ENCODE data around the gene ZBTB3.
A peak's percentile ranks its signal among the peaks of the same experiment; 100 is the strongest.
"Not testable (repeated sequence)": the region's sequence is repeated elsewhere in the genome, so short reads cannot be mapped to it uniquely, and the experiment has no call there.

The ZBTB3 gene
- total RNA-seq: 5.3 to 12.5 (median 7.2) reads per million in 4 donors

DNA sequence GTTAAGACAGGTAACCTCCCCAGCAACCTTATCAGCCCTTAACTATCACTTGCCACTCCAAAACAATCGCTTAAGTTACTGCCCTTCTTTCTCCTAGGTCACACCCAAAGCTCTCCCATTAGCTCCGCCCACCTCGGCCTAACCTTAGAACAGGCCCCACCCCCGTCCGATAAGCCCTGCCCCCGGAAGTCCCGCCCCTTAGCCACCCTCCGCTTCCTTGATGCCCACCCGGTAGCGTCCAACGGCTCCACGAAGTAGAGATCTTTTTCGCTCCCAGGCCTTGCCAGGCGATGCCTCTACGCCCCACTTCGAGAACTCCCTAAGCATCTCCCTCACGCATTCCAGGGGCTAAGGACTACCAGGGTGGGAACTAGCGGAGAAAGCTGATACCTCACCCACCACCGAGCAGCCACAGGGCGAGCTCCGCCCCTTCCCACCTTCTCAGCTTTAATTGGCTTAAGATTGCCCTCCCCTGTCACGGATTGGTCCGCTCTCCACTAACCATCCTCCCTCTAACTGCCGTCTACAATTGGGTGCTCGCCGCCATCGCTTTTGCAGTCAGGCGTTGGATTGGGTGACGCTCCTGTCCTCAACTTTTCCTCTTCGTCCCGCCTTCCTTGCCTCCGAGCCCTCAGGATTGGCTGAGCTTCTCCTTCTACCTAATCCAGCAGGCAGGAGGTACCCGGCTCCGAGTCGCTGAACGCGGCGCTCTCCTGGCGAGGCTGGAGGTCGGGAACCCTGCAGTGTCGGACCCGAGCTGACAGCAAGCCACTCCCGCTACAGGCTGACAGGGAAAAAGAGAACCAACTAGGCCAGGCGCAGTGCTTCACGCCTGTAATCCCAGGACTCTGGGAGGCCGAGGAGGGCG, at the start of gene ZBTB3:
TSS of gene ZBTB3 (minus strand) at position 425 of the 868 bp plus-strand sequence. CDS start 496 bp downstream, outside the sequence.
- peak; percentile 92 to 100 (median 95) for DNase-seq

DNA sequence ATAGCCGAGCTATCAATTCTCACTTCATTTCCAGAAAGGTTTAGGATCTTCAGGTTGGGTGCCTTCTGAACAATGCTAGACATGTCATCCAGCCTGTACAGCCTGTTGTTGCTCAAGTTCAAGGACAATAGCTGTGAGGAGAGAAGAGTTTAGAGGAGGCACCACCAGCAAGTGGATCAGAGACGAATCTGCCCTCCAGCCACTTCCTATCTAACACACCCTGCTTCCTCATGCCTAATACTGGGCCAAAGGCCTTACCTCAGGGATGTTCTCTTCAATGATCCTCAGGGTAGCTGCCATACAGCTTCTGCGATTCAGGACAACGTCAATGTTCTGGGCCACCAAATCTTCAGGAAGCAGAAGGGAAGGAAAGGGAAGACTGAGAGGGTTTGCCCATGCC, 47.1 kb upstream of the ZBTB3 start:
- no peak for DNase-seq

DNA sequence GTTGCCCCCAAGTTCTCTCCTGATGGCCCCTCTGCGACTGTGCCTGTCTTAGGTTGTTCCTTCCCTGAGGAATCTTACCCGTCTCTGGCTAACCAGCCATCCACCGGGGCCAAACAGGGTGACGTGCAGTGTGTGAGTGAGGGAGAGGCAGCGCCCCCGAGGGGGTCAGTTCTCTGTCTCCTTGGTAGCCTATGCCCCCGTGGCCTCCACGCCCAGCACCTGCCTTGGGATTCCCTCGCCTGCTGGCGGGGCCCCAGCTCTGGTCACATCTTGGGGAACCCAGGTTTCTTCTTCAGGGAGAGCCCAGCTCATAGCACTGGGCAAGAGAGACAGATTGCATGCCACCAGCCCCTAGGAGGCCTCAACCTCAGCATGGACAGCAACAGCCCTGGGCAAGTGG, 45.5 kb upstream of the ZBTB3 start:
- no peak for DNase-seq

DNA sequence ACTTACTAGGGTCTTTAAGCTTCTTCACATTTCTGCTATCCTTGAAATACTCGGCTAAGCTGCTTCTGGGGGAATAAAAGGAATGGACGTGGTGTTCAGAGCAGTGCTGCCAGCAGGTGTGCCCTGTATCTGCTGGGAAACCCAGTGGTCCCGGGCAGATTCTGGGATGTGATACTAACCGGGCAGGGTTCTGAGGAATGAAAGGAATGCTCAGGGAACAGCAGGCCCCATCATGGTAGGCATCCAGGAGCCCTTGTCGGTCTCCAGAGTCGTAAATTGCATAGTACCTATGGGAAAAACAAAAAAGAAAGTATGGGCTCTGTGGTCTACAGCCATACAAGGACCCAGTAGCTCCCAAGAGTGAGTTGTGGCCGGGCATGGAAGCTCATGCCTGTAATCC, 42.3 kb upstream of the ZBTB3 start:
- DNase-seq: no peak

DNA sequence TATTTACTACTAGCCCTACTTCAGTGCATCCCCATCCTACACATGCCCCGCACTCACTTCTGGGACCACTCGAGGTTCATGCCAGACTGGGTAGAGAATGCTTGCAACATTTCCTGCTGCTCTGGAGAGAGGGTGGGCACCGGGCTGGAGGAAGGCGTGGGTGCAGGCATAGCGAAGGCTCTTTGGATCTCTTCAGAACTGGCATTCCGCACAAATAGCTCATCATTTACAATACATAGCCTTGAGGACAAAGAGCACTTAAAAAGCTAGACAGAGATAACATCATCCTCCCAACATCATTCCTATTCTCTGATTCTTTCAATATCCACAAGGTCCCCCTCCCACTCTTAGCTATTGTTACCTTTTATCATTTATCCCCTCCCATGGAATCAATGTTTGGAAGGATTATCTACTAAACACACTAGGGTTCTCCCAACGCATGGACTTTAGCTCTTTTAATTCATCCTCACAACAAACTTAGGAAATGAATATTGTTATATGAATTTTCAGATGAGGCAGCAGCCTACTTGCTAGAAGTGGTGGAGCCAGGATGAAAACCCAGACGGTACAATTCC, 40.3 kb upstream of the ZBTB3 start:
- DNase-seq: no peak

DNA sequence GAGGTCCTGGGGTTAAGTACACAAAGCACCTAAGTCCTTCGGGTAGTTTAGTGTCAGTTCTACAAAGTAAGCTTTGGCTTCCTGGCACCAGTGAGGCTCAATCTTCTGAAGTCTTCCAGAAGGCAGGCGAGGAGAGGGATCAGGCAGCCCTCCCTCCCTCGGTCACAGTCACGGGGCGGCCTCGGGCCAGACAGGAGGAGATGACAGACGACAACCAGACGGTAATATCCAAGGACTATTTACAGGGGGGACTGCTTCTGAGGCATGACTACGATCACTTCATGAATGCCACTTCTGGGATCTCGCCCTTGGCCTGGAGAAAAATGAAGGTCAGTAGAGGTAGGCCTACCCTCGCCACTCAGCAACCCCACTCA, 38.2 kb upstream of the ZBTB3 start:
- no peak for DNase-seq

DNA sequence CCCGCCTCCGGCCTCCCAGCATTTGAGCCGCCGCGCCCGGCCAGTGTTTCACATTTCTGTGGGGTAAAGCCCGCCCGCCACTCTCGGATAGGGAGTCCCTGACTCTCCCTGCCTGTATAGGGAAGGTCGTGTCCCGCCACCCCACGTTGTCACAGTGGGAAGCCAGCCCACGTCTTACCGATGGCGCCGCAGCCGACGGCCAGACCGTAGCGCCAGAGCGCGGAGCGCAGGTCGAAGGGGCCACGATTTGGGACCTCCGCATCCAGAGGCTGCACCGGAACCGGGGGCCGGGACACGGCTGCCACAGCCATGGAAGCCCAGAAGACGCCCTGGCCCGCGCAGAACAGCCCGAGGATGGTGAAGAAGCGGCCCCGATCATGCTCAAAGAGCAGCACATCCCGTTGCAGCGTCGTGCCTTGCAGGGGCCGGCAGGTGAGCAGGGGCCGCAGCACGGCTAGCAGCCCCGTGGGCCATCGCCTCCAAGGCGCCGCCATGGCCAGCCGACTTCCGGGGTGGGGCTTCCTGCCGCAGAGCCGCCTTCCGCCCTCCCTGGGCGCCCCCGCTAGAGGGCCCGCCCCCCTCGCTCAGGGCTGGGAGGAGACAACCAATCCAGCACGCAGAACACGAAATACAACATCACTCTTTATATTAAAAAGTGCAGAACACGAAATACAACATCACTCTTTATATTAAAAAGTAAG, 37.7 kb upstream of the ZBTB3 start, which contains the start of gene TMEM223:
TSS of gene TMEM223 (minus strand) at position 506 of the 701 bp plus-strand sequence. CDS start at position 494, 12 bp downstream.
- peak; percentile 80 to 90 (median 87) for DNase-seq

DNA sequence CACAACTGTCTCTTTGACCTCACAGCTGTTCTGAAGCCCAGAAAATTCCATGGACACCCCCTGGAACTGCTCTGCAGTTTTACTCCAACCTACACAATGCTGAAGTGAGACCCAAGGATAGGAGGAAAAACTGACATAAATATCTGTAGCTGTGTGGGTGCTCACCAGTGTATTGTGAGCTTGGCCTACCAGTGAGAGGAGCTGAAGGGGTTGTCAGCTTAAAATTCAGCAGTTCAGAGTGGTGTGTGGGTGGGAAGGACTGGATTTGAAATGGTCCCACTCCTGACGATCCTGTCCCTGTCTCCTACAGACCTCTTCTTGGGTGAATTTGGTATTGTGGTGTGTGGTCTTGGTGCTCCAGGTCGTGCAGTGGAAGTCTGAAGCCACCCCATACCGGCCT, 35.6 kb upstream of the ZBTB3 start:
- no peak for DNase-seq

DNA sequence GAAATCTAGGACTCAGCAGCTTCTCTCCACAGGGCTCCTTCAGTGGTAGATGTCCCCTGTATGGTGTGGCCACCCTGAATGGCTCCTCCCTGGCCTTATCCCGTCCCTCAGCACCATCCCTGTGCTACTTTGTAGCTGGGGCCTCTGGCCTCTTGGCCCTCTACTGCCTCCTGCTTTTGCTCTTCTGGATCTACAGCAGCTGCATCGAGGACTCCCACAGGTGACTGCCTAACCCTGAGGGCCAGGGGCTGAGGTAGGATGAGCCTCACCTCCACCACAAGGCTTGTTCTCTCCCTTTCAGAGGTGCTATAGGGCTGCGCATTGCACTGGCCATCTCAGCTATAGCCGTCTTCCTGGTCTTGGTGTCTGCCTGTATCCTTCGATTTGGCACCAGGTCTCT, 35.0 kb upstream of the ZBTB3 start:
- DNase-seq: no peak

DNA sequence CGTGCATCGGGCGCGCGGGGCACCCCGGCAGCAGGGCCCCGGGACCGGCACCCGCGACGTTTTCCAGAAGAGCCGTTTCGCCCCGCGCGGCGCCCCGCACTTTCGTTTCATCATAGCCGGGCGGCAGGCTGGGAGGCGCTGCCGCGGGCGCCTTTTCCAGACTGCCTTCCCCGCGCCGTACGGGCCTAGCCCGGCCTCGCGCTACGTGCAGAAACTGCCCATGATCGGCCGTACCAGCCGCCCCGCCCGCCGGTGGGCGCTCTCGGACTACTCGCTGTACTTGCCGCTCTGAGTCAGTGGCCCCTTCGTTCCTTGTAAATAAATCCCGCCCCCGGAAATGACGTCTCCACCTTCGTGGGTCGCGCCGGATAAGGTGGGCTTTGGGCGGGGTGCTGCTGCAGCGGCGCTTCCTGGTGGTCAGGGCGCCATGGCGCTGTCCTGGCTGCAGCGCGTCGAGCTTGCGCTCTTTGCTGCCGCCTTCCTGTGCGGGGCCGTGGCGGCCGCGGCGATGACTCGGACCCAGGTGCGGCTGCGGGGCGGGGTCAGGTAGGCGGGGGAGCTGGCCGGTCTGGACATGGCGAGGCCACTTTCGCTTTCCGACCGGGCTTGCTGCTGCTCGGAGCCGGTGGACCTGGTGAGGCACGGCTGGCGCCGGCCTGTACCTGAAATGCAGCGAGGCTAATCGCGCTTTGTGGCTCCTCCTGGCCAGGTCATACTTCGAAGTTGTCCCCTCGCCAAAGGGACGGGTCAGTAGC, 33.2 kb upstream of the ZBTB3 start, which contains the start of gene TMEM179B:
TSS of gene TMEM179B (plus strand) at position 398 of the 755 bp plus-strand sequence. CDS start at position 428, 30 bp downstream.
- DNase-seq: peak; percentile 91 to 99 (median 96)

DNA sequence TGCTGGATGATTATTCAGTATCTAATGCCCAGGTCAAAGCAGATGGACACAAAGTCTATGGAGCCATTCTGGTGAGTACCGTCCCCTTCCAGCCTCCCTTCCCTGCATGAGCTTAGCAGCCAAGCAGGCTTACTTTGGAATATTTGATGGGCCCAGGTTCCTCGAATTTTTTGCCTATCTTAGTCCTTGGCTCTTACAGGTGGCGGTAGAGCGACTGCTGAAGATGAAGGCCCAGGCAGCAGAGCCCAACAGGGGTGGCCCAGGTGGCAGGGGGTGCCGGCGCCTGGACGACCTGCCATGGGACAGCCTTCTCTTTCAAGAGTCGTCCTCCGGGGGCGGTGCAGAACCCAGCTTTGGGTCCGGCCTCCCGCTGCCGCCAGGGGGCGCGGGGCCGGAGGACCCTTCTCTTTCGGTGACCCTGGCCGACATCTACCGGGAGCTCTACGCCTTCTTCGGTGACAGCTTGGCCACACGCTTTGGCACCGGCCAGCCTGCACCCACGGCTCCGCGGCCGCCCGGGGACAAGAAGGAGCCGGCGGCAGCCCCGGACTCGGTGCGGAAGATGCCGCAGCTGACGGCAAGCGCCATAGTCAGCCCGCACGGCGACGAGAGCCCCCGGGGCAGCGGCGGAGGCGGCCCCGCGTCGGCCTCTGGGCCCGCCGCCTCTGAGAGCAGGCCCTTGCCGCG, 32.5 kb upstream of the ZBTB3 start:
- DNase-seq: peak; percentile 66 to 88 (median 79)

DNA sequence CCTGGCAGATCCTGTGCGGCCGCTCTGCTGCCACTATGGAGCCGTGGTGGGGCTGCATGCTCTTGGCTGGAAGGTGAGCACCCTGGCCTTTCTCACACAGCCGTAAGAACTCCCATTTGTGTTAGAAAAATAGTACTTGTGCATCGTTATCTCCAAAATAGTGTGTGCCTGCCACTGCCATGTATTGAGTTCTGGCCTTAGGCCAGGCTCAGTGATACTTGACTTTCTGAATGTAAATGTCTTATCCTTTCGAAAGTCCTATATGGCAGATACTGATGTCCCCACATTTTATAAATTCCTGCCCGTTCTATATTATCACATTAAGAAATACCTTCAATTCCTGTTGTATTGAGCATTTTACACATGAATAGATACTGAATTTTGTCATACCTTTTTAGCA, 28.8 kb upstream of the ZBTB3 start:
- no peak for DNase-seq

DNA sequence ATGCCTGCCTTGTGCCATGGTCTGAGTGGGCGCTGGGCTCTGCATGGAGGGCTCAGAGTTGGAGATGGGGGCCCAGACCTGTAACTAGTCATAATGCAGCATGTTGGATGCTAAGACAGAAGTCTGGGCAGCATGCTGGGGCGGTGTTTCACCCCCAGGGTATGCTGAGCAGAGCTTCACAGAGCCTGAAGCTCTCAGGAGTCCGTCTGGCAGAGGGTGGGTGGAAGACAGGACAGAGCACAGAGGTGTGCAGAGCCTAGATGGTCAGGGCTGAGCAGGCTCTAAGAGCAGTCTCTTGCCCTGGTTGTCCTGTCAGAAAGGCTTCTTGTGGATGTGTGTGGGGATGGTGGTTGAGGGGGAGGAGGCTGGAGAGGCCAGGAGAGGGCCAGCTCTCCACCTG, 24.5 kb upstream of the ZBTB3 start:
- no peak for DNase-seq

DNA sequence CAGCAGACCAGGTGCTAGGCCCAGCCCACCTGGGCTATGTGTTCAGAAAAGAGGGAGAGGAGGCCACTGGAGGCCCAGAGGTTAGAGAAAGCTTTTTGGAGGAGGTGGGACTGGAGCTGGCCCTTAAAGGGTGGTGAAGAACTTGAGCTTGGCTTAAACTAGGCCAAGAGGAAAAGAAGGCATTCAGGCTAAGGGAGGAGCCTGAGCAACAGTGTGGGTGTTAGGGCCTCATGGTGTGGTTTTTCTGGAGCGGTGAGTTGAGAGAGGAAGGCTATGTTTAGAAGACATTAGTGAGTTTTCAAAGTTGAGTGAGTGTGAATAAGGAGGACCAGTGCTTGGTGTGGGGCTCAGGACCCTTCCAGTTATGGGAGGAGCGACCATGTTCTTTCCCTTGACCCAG, 23.4 kb upstream of the ZBTB3 start:
- no peak for DNase-seq

DNA sequence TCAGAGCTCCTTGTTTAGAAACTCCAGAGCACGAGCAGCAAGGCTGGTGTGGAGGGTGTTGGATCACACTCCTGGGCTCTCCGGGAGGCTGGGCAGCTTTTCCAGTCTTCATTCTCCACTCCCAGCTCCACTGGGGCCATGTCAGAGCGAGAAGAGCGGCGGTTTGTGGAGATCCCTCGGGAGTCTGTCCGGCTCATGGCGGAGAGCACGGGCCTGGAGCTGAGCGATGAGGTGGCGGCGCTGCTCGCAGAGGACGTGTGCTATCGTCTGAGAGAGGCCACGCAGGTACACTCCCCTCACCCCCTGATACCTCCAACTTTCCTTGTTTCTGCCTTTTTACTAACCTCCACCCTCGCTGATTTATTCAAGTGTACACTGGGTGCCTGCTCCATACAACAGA, 21.7 kb upstream of the ZBTB3 start:
- no peak for DNase-seq

DNA sequence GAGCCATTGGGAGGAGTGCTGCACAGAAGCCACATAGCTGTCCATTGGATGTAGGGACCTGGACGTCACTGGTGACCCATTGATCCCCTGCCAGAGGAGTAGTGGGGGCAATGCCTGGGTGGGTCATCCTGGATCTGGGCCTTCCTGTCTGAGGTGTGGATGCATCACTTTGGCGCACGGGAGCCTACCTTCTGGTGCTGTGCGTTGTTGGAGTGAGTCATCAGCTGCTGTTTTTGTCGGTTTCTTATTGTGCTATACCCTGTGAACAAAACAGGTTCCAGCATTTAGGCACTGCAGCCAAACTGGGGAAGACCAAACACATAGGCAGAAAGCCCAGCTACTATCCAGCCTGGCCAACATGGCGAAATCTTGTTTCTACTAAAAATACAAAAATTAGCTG, 20.4 kb upstream of the ZBTB3 start:
- DNase-seq: no peak

DNA sequence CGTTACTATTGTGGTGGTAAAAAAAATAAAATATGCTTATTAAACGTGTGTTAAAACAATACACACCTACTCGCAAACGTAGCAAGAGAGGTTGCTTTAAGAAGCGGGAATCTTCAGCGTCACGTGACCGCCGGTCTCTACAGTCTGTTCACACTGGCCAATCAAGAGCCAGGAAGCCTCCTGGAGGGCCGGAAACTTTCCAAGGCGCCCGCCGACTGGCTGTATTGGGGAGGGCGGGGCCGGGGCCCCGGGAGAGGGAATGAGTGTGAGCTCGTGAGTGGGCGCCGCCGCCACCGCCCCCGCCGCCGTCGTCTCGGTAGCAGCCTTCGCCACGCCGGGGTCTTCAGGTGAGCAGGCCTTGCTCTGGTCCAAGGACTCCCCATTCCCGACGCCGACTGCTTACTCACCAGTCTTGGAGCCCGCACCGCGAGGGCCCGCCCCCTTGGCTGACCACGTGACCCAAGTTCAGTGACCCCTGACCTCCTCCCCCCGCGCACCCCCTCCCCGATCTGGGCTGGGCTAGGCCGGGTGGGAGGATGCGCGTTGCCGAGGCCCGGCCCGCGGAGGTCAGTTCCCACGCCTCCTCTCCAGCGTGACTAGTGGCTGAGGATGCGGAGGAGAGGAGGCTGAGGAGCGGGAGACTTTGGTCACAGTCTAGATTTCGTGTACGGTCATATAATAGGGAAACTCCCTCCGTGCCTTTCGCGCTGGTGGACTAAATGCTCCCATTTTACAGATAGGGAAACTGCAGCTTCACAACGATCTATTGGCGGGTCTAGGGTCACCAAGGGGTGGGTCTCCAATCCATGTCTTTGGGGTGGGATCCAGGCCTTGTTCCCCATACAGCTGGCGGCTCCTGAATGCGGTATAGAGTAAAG, 17.4 kb upstream of the ZBTB3 start, which contains the start of gene TAF6L:
TSS of gene TAF6L (plus strand) at position 253 of the 878 bp plus-strand sequence. CDS start 4,388 bp downstream, outside the sequence.
- peak; percentile 83 to 94 (median 84) for DNase-seq

DNA sequence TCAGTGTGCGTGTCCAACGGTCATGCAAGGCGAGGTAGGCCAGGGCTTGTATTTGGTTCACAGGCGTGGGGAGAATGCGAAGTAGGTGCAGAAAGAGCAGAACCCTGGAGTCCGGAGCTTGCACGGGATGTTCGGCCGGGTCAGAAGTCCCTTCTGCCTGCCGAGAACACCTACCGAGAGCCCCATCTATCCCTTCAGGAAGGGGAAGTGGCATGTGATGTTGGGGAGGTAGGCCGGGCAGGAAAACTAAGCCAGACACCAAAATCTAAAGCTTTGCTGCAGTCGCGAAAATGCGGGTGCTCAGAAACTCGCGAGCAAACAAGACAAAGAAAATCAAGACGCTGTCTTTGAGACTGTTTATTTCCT, 16.8 kb upstream of the ZBTB3 start:
- no peak for DNase-seq

DNA sequence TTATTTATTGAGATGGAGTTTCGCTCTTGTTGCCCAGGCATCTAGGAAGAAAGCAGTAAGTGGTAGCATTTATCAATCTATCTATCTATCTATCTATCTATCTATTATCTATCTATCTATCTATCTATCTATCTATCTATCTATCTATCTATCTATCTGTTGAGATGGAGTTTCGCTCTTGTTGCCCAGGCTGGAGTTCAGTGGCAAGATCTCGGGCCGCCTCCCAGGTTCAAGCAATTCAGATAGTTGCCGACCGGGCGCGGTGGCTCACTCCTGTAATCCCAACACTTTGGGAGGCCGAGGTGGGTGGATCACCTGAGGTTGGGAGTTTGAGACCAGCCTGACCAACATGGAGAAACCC, 6.9 kb upstream of the ZBTB3 start:
- not testable (repeated sequence) for DNase-seq

DNA sequence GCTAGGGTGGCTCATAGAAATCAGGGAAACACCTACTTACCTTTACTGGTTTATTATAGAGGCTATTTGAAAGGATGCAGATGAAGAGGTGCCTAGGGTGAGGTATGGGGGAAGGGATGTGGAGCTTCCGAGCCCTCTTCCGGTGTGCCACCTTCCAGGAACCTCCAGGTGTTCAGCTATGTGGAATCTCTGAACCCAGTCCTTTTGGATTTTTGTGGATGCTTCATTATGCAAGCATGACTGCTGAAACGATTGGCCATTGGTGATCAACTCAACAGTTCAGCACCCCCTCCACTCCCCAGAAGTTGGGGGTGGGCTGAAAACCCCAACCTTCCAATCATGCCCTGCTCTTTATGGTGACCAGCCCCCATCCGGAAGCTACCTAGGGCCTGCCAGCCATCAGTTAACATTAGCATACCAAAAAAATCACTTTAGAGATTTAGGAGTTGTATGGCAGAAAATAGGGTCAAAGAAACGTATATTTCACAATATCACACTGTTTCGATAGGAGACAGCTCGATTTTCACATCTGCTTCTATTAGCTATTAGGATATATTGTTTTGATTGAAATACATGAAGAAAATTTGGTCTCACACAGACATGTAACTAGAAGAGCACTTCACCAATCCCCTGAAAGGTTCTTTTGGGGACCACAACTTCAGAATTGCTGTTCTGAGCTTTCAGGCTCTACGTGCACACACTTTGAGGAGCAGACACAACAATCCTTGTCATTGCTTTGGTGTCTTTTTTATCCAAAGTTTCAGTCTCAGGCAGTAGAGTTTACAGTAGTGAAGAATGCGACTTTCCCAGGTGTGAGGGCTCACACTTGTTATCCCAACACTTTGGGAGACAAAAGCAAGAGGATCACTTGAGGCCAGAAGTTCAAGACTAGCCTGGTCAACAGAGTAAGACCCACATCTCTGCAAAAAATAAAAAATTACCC, 4.2 kb upstream of the ZBTB3 start:
- no peak for DNase-seq
